Stimulated activated CD4-positive, alpha-beta T cell treated with anti-CD3 and anti-CD28 coated beads, Interleukin-4, amount 100 ng/mL, for 48 hours (primary cell): ENCODE data around the gene KRT33A.
"Not testable (repeated sequence)": the region's sequence is repeated elsewhere in the genome, so short reads cannot be mapped to it uniquely, and the experiment has no call there.

Experiments
- DNase-seq, 2 donors: peaks; one replicate each; pipeline ENCODE4 v3.0.0-alpha.2; 2020; ENCODE audit warnings: low read depth in 2 of 2

The KRT33A gene

DNA sequence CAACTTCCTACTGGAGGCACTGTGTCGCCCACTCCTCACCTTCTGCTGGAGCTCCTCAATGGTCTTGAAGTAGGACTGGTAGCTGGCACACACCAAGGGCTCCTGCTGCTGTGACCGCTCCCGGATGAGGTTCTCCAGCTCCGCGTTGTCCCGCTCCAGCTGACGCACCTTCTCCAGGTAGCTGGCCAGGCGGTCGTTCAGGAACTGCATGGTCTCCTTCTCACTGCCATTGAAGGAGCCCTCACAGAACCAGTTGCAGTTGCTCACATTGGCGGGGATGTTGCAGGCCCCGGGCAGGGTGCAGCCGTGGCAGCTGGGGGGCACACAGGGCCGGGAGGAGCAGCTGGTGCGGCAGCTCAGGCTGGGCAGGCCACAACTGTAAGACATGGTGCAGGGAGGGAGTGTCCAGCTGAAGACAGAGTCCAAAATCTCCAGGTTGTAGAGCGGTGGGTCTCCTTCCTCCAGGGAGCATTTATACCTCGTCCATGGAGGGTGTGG, at the start of gene KRT33A:
TSS of gene KRT33A (minus strand) at position 448 of the 498 bp plus-strand sequence. CDS start at position 387, 61 bp downstream.
- not testable (repeated sequence) for DNase-seq

DNA sequence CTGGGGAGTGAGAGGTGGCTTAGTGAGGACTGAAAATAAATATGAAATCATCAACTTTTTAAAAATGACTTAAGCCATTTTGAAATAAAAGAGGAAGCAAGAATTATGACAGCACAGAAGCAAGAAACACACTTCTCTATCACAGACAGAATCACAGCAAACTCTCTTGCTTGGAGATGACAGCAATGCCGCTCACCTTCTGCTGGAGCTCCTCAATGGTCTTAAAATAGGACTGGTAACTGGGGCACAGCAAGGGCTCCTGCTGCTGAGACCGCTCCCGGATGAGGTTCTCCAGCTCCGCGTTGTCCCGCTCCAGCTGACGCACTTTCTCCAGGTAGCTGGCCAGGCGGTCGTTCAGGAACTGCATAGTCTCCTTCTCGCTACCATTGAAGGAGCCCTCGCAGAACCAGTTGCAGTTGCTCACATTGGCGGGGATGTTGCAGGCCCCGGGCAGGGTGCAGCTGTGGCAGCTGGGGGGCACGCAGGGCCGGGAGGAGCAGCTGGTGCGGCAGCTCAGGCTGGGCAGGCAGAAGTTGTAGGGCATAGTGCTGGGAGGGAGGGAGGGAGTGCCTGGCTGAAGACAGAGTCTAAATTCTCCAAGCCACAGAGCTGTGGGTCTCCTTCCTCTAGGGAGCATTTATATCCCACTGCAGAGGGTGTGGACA, 46.5 kb upstream of the KRT33A start, which contains the start of gene KRT31:
TSS of gene KRT31 (minus strand) at position 613 of the 665 bp plus-strand sequence. CDS start at position 544, 69 bp downstream.
- DNase-seq: no peak

- DNase-seq: no peak
These were observed 45.7 kb upstream of the KRT33A start for GRCh38 chr17:41396340-41396739.

GRCh38 chr17:41395611-41396010, 45.0 kb upstream of the KRT33A start:
- no peak for DNase-seq

- not testable (repeated sequence) for DNase-seq
These were observed 44.4 kb upstream of the KRT33A start for GRCh38 chr17:41395044-41395443.

GRCh38 chr17:41394254-41394996, 43.8 kb upstream of the KRT33A start:
- DNase-seq: no peak

- DNase-seq: no peak
These were observed 43.2 kb upstream of the KRT33A start for GRCh38 chr17:41393826-41394225.

GRCh38 chr17:41393294-41393693, 42.7 kb upstream of the KRT33A start:
- no peak for DNase-seq

GRCh38 chr17:41392278-41392677, 41.6 kb upstream of the KRT33A start:
- DNase-seq: no peak

DNA sequence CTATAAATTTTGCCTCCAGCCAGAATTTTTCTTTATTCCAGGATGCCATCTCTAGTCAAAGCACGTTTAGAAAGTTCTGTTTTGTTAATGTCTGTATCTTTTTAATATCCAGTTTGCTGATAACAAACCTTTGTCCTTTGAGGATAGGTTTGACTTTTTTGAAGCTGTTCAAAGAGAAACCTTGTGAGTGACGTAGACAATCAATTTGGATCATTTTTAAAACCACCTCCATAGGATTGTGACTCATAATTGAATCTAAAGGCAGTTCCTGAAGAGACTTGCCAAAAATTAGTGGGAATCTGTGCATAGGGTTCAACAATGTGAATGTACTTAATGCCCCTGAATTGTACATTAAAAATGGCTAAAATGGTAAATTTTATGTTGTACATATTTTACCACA, 40.9 kb upstream of the KRT33A start:
- no peak for DNase-seq

GRCh38 chr17:41390411-41390938, 39.8 kb upstream of the KRT33A start:
- no peak for DNase-seq

- DNase-seq: no peak
These were observed 37.0 kb upstream of the KRT33A start for GRCh38 chr17:41387670-41388069.

DNA sequence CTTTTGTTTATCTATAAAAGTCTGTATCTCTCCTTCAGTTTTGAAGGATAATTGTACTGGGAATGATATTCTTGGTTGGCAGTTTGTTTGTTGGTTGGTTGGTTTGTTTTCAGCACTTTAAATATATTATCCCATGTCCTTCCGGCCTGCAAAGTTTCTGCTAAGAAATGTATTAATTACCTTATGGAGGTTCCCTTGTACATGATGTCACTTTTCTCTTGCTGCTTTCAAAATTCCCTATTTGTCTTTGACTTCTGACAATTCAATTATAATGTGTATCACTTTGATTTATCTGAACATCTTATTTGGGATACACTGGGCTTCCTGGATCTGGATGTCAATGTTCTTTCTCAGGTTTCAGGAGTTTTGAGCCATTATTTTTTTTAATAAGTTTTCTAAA, 35.6 kb upstream of the KRT33A start:
- no peak for DNase-seq

DNA sequence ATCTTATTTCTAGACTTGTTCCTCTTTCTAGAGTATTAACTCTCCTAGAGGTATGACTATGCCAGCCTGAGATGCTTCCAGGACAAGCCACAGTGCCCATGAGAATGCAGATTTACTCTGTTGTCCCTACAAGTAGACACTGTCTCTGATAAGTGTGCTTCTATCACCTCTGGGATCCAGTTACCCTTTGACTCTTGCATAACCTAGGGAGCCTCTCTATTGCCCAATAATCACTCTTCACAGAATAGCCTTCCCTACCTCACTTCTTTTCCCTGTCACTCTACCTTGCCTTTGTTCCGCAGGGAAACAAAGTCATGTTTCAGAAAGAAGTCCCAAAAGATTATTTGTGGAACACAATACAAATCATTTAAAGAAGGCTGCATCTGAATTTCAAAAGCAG, 33.1 kb upstream of the KRT33A start:
- no peak for DNase-seq

GRCh38 chr17:41382394-41382793, 31.8 kb upstream of the KRT33A start:
- DNase-seq: no peak

DNA sequence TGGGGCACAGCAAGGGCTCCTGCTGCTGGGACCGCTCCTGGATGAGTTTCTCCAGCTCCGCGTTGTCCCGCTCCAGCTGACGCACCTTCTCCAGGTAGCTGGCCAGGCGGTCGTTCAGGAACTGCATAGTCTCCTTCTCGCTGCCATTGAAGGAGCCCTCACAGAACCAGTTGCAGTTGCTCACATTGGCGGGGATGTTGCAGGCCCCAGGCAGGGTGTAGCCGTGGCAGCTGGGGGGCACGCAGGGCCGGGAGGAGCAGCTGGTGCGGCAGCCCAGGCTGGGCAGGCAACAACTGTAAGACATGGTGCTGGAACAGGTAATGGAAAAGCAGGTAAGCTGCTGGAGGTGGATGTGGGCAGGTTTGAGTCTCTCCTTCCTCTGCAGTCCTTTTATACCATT, 31.3 kb upstream of the KRT33A start, which contains the start of gene KRT34:
TSS of gene KRT34 (minus strand) at position 364 of the 400 bp plus-strand sequence. CDS start at position 304, 60 bp downstream.
- not testable (repeated sequence) for DNase-seq

GRCh38 chr17:41380091-41380490, 29.5 kb upstream of the KRT33A start:
- not testable (repeated sequence) for DNase-seq

GRCh38 chr17:41377546-41377945, 26.9 kb upstream of the KRT33A start:
- DNase-seq: no peak

- DNase-seq: no peak
These were observed 19.1 kb upstream of the KRT33A start, which contains the start of gene KRT33B for GRCh38 chr17:41369713-41370112. Gene KRT33B (minus strand): TSS chr17:41369813. CDS start chr17:41369750, 63 bp downstream.

- DNase-seq: no peak
These were observed 18.4 kb upstream of the KRT33A start for GRCh38 chr17:41369023-41369422.

- DNase-seq: no peak
These were observed 16.9 kb upstream of the KRT33A start for GRCh38 chr17:41367426-41368075.

DNA sequence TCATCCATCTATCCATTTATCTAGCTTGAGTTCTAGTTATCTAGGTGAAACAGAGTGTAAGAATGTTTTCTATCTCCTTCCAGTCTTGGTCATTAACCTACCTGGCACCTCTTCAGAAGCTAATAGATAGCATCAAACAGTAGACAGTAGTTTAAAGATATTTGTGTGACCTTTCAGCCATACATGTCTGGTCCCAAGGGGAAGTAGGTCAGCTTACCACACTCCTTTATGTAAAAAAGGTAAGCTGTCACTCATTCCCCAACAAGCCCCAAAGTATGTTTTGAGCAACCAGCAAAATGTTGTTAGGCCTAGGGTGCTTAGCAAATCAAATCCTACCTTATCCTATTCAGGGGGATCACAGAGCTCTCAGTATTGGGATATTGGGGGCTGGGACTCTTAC, 15.4 kb upstream of the KRT33A start:
- DNase-seq: no peak
